GM06990 (cell line): ENCODE data around the gene NSD1.

Experiments used
- DNase-seq: peaks from one replicate; pipeline ENCODE4 v3.0.0-alpha.2; 2011; ENCODE audit not compliant: insufficient read length; ENCODE audit errors: extremely low read depth
- H3K27me3 ChIP-seq: replicated peaks from 2 replicates; pipeline ENCODE4 v1.6.0; 2011; ENCODE audit warnings: low read length; ENCODE audit not compliant: control insufficient read depth, insufficient read depth
- H3K36me3 ChIP-seq: 2 replicates; pipeline ENCODE4 v1.5.1; 2011; ENCODE audit warnings: low read length; ENCODE audit not compliant: control insufficient read depth, insufficient read depth
- H3K4me3 ChIP-seq: replicated peaks from 2 replicates; pipeline ENCODE4 v1.5.1; 2011; ENCODE audit warnings: low read depth, mild to moderate bottlenecking, control low read depth, low read length
- CTCF ChIP-seq: IDR thresholded peaks from 2 replicates; pipeline ENCODE4 v1.5.1; 2011; ENCODE audit warnings: low read length, control low read depth, mild to moderate bottlenecking, inconsistent platforms; ENCODE audit not compliant: insufficient read depth, poor library complexity, severe bottlenecking

NSD1 gene

GRCh38 chr5:177093082-177093712, 40.4 kb upstream of the NSD1 start:
- no peak for TF ChIP-seq CTCF
- peaks cover 1% of the 10 kb centered on the region for H3K27me3 ChIP-seq
- H3K36me3 ChIP-seq = no peaks in the 10 kb centered on the region
- H3K4me3 ChIP-seq = no peak overlapping the region
- no peak for DNase-seq

- no peak for TF ChIP-seq CTCF
- peaks cover 1% of the 10 kb centered on the region for H3K27me3 ChIP-seq
- no peak overlapping the region for H3K4me3 ChIP-seq
- H3K36me3 ChIP-seq = no peaks in the 10 kb centered on the region
- no peak for DNase-seq
These were observed 39.8 kb upstream of the NSD1 start for GRCh38 chr5:177093803-177094202.

- Histone ChIP-seq H3K4me3 (no peak overlapping the region), H3K36me3 (no peaks in the 10 kb centered on the region), H3K27me3 (peaks cover 1% of the 10 kb centered on the region)
- no peak for DNase-seq
- no peak for TF ChIP-seq CTCF
These were observed 39.1 kb upstream of the NSD1 start for GRCh38 chr5:177094224-177095087.

GRCh38 chr5:177095088-177095669, 38.4 kb upstream of the NSD1 start:
- TF ChIP-seq CTCF = no peak
- no peak for DNase-seq
- Histone ChIP-seq H3K4me3 (no peak overlapping the region), H3K36me3 (no peaks in the 10 kb centered on the region), H3K27me3 (peaks cover 1% of the 10 kb centered on the region)

- no peak for TF ChIP-seq CTCF
- DNase-seq = no peak
- Histone ChIP-seq H3K4me3 (no peak overlapping the region), H3K36me3 (no peaks in the 10 kb centered on the region), H3K27me3 (no peaks in the 10 kb centered on the region; the same call in 1 of the 2 replicates)
These were observed 37.2 kb upstream of the NSD1 start for GRCh38 chr5:177096162-177097015.
